Activated CD4-positive, alpha-beta T cell treated with anti-CD3 and anti-CD28 coated beads, Interleukin-2, Interleukin-6, amounts not matched to agents 100 ng/mL and 50 ng/mL, durations not matched to agents 16 hours and 8 hours (primary cell): Measurements from ENCODE around the gene RAD51B.
A peak's percentile ranks its signal among the peaks of the same experiment; 100 is the strongest.
"Not testable (repeated sequence)": the region's sequence is repeated elsewhere in the genome, so short reads cannot be mapped to it uniquely, and the experiment has no call there.

ENCODE experiments used
- DNase-seq: peaks from one replicate; pipeline ENCODE4 v3.0.0-alpha.2; 2020

RAD51B gene

GRCh38 chr14:68219407-68219806 is 399.8 kb downstream of the RAD51B start:
- DNase-seq, result no peak

DNA sequence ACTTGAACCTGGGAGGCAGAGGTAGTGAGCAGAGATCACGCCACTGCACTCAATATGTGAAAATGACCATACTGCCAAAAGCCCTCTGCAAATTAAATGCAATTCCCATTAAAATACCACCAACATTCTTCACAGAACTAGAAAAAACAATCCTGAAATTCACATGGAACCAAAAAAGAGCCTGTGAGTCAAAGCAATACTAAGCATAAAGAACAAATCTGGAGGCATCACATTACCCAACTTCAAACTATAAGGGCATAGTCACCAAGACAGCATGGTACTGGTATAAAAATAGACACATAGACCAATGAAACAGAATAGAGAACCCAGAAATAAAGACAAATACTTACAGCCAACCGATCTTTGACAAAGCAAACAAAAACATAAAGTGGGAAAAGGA is 401.5 kb downstream of the RAD51B start:
- DNase-seq, result not testable (repeated sequence)

GRCh38 chr14:68222154-68222553 is 402.6 kb downstream of the RAD51B start:
- no peak for DNase-seq

- DNase-seq, result no peak
Observed at GRCh38 chr14:68222726-68223125, 403.1 kb downstream of the RAD51B start.

DNA sequence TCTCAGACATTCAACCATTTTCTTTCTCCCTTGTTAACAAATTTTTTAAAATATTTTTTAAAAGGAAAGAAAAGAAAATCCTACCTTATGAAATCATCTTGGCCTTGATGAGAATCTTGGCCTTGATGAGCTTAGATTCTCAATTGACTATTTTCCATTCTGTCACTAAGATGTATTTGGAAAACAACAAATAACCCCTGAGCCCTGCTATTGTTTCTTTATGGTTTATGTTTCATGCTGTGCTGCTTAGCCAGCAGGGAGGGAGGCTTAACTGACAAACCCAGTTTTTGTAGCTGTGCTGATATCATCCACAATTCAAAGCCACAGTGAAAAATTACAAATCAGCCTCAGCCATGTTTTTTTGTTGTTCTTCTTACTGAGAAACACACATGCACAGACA is 404.1 kb downstream of the RAD51B start:
- no peak for DNase-seq

DNA sequence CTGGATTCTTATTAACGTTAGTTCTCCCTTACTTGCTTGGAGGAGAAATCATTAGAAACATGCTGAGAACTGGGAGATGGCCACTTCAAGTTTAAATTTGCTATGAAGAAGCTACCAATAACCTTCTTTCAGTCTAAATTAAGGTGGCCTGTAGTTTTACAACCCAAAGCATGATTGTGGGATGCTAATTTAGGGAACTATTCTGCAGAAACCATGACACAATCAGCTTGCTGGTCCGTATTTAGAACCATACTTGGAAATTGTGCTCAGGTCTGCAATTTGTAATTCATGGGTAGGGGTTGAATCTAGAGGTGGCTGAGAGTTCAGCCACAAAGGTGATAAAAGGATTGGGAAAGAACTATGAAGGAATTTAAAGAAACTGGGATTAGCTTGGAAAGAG is 405.7 kb downstream of the RAD51B start:
- no peak for DNase-seq

- no peak for DNase-seq
Observed at GRCh38 chr14:68226523-68226922, 406.9 kb downstream of the RAD51B start.

DNA sequence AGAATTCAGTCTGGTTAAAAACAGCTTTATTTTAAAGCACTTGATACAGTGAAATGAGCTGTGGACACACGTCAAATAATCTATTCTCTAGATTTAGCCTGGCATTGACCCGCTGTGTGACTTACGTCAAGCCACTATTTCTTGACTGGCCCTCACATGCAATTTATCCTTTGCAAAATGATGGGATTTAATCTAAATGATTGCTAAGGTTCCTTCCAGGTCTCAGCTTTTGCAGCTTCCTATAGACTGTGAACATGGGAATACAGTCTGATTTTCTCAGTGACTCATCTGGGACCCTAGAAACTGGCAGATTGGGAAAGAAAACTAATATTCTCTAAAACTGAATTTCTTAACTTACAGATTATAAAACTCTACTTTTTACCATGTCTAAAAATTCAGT is 409.1 kb downstream of the RAD51B start:
- no peak for DNase-seq

DNA sequence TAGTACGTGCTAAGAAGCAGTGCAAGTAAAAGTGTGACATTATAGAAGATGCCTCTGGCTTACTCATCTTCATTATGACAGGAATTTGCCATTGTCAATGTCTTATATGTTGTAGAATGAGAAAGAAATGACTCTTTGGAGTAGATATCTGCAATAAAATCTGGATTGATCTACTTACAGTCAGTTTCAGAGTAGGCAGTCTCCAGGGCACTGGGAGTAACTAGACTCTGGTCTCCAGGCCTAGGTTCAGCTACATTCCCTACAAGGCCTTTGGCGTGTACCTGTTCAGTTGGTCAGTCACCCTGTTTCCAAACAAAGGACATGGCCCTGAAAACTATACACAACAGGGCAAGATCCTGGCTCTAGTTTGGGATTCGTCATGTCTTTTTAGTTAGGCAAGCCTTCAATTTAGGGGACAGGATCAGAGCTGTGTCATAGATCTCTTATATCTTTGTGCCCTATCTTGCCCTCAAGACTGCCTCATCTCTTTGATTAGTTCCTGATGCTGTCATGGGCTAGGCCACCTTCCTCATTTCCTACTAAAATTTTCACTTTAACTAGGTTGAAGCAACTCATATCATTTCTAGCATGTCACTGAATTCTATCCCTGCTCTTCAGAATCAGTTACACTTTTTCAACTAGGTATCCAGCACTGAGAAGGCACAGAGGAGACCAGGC is 410.0 kb downstream of the RAD51B start:
- DNase-seq, result no peak

DNA sequence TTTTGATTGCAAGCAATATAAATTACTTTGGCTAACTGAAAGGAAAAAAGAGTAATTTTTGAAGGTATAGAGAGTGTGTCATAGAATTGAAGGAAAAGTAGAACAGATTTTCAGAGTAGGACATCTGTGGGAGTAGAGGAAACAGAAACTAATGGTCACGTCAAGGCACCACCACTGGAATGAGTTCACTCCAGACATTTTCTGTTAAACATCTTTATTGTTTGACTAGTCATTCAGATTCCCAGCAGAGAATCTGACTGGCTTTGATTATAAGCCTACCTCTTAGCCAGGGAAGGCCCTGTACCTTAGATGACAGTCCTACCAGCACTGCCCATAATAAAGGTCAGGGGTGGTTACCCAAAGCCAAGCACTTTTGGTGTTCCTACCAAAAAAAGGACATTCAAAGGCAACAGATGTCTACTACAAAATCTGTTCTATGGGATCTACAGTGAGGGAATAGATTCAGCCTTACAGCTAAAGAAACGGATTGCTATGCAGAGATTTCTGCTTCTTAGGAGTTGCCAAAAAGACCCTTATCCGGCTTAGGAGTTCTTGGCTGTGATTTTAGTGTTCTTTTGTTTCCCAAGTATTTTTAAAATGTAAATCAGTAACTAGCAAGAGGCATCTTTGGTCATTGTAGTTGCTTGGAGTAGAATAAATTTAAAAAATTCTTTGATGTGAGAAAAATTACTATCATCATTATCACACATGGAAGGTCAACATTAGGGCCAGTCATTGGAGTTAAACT is 410.8 kb downstream of the RAD51B start:
- DNase-seq, result no peak

- no peak for DNase-seq
Observed at GRCh38 chr14:68230950-68231717, 411.6 kb downstream of the RAD51B start.

GRCh38 chr14:68231898-68232297 is 412.3 kb downstream of the RAD51B start:
- DNase-seq, result no peak

DNA sequence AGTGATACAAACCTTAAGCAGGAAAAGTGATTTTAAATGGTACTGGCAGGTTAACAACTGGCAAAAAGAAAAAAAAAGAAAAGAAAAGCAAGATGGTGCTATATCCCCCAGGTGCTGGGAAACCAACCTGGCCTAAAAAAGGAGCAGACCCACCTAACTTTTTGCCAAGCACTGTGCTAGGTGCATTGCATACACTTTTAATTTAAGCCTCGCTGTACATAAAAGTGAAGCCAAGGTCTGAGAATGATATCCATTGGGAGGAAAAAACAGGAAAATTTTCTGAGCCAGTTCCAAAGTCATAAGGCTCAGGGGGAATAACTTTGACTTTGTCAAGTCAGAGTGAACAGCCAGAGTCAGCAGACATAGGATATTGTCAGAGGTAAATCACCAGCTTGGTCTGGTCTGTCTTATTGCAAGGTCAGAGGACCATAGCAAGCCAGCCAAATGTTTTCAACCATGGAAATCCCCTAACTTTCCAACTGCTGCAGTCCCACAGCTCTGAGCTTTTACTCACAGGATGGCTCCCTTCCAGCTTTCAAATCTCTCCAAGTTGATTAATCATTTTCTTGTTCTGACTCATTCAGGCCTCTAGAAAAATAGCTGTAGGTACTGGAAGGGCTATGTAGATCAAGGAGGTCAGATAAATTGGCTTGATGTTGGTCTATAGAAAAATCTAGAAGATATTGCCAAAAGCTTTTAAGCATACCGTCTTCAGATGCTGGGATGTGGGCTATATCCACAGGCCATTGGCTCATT is 412.9 kb downstream of the RAD51B start:
- DNase-seq, result peak; percentile 82

GRCh38 chr14:68233101-68233784 is 413.7 kb downstream of the RAD51B start:
- DNase-seq, result no peak

- DNase-seq, result no peak
Observed at GRCh38 chr14:68234101-68234905, 414.7 kb downstream of the RAD51B start.

DNA sequence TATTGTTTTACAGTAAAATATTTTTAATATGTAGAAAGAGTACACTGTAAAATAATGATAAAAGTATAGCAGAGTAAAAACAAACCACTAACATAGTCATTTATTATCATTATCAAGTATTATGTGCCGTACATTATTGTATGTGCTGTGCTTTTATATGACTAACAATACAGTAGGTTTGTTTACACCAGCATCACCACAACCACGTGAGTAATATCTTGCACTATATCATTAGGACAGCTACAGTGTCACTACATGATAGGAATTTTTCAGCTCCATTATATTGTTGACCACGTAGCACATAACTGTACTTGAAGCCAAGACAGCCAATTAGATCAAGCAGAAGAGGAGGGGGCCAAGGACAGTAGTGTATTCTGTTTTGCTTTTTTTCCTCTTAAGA is 415.4 kb downstream of the RAD51B start:
- DNase-seq, result no peak

DNA sequence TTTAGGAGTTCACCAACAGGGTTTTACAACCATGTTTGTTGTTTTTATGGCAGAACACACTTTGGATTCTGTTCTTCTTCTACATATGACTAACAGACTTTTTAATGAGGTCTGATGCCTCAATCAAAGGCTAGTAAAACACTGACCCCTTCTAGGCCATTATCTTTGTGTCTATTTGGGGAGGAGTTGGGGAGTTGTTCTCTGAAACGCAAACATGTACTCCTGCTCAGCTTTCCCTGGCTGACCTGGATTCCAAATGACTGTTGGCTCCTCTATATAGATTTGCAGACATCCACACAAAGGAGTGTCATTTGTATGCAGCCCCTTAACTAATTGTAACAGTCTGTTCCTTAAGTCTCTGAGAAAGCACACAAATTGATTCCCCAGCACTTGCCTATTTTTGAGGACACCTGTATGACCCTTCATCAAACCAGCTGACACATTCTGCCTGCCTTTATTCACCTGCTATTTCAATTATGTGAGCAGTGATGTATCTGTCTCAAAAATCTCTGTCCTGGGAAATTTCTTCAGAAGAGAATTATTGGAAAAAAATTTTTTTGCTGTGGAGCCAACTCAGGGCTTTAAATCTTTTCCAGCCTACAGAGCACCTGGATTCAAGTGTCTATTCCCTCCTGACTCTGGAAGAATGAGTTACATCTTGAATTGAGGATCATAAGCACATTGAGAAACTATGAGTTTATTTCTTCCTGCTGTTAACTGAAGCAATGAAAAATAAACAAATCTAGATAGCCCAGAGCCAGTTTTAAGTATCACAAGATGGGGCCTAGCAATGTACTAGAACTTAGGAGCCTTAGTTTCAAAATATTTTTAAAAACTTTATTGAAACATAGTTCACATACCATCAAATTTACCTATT is 417.2 kb downstream of the RAD51B start:
- DNase-seq, result no peak

GRCh38 chr14:68238551-68238950 is 419.0 kb downstream of the RAD51B start:
- DNase-seq, result no peak

- DNase-seq, result no peak
Observed at GRCh38 chr14:68238976-68239375, 419.4 kb downstream of the RAD51B start.

- no peak for DNase-seq
Observed at GRCh38 chr14:68239988-68240771, 420.6 kb downstream of the RAD51B start.
